Mesodermal cell (in vitro differentiated cells): ENCODE measurements around the gene NCKIPSD.

Source experiments
- H3K27ac ChIP-seq: 2 replicates; pipeline ENCODE4 v1.7.0; 2013; ENCODE audit warnings: mild to moderate bottlenecking, low read depth, low read length, moderate library complexity; ENCODE audit not compliant: severe bottlenecking
- H3K36me3 ChIP-seq: 2 replicates; pipeline ENCODE4 v1.7.1; 2013; ENCODE audit warnings: mild to moderate bottlenecking, low read length, moderate library complexity; ENCODE audit not compliant: control insufficient read depth, insufficient read depth
- H3K4me1 ChIP-seq: one replicate; pipeline ENCODE4 v1.7.1; 2013; ENCODE audit warnings: mild to moderate bottlenecking, low read length; ENCODE audit not compliant: insufficient read depth, control insufficient read depth, poor library complexity, severe bottlenecking
- H3K4me3 ChIP-seq: 2 replicates; pipeline ENCODE4 v1.7.0; 2013; ENCODE audit warnings: low read length, control low read depth, mild to moderate bottlenecking; ENCODE audit not compliant: insufficient read depth, poor library complexity, severe bottlenecking; ENCODE audit errors: extremely low read depth
- H3K9me3 ChIP-seq: 2 replicates; pipeline ENCODE4 v1.7.1; 2013; ENCODE audit warnings: mild to moderate bottlenecking, low read length, moderate library complexity; ENCODE audit not compliant: control insufficient read depth
- WGBS, 2 experiments: methylation state at CpG; one replicate each; pipeline ENCODE4 v1.1.5; 2013; ENCODE audit warnings: missing lambda C conversion rate in 2 of 2; ENCODE audit not compliant: insufficient coverage in 2 of 2; 5-methylcytosine and 5-hydroxymethylcytosine counted together

NCKIPSD gene

GRCh38 chr3:48716508-48716981, 30.8 kb upstream of the NCKIPSD start:
- H3K9me3 ChIP-seq: no peaks in the 10 kb centered on the region
- H3K27ac ChIP-seq: peak overlapping the region; percentile 97
- peak overlapping the region; percentile 98 for H3K4me3 ChIP-seq
- H3K36me3 ChIP-seq: peaks cover 38% of the 10 kb centered on the region
- peaks cover 10% of the 10 kb centered on the region for H3K4me1 ChIP-seq
- WGBS, 2 experiments: 0% methylated on average over 3 to 7 of the region's 16 CpGs

GRCh38 chr3:48715174-48715800, 29.6 kb upstream of the NCKIPSD start:
- peaks cover 10% of the 10 kb centered on the region for H3K4me1 ChIP-seq
- H3K27ac ChIP-seq: peak overlapping the region; percentile 23
- no peaks in the 10 kb centered on the region for H3K9me3 ChIP-seq
- peaks cover 50% of the 10 kb centered on the region for H3K36me3 ChIP-seq
- peak overlapping the region; percentile 98 for H3K4me3 ChIP-seq

- H3K9me3 ChIP-seq: no peaks in the 10 kb centered on the region
- no peak overlapping the region for H3K27ac ChIP-seq
- WGBS, 2 experiments: 100% methylated on average over 1 of the region's 2 CpGs; no CpG with 5 or more reads in 1 of the 2 experiments
- peaks cover 21% of the 10 kb centered on the region for H3K4me1 ChIP-seq
- H3K36me3 ChIP-seq: peaks cover 86% of the 10 kb centered on the region
- H3K4me3 ChIP-seq: no peak overlapping the region
These were observed 26.0 kb upstream of the NCKIPSD start for GRCh38 chr3:48711727-48712126.

GRCh38 chr3:48709051-48709461, 23.3 kb upstream of the NCKIPSD start:
- 94 to 98% methylated on average over 7 of the region's 7 CpGs for WGBS, 2 experiments
- H3K4me1 ChIP-seq: peaks cover 13% of the 10 kb centered on the region
- peak overlapping the region; percentile 45 for H3K27ac ChIP-seq
- H3K36me3 ChIP-seq: peaks cover 96% of the 10 kb centered on the region
- H3K4me3 ChIP-seq: no peak overlapping the region
- H3K9me3 ChIP-seq: no peaks in the 10 kb centered on the region

GRCh38 chr3:48708481-48708889, 22.8 kb upstream of the NCKIPSD start:
- no peak overlapping the region for H3K4me3 ChIP-seq
- no peaks in the 10 kb centered on the region for H3K9me3 ChIP-seq
- H3K36me3 ChIP-seq: peaks cover 94% of the 10 kb centered on the region
- WGBS, 2 experiments: 69 to 75% methylated on average over 2 of the region's 2 CpGs
- H3K4me1 ChIP-seq: peaks cover 13% of the 10 kb centered on the region
- H3K27ac ChIP-seq: peak overlapping the region; percentile 45

DNA sequence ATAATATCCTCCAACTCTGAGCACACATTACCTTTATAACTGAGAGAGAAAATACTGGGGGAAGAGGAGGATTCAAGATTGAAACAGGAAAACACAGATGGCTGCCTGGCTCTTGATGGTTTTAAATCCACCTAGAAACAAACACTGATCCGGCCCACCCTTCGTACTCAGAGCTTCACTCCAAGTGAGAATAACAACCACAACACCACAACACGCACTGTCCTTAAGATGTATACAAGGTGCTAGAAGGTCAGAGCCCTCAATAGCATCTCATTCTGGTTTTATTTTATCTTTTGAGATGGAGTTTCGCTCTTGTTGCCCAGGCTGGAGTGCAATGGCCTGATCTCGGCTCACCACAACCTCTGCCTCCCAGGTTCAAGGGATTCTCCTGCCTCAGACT, 21.4 kb upstream of the NCKIPSD start:
- Histone ChIP-seq H3K9me3 (no peaks in the 10 kb centered on the region), H3K4me1 (peaks cover 11% of the 10 kb centered on the region), H3K27ac (no peak overlapping the region), H3K36me3 (peaks cover 92% of the 10 kb centered on the region), H3K4me3 (no peak overlapping the region)
- WGBS, 2 experiments: 100% methylated on average over 2 to 3 of the region's 5 CpGs

DNA sequence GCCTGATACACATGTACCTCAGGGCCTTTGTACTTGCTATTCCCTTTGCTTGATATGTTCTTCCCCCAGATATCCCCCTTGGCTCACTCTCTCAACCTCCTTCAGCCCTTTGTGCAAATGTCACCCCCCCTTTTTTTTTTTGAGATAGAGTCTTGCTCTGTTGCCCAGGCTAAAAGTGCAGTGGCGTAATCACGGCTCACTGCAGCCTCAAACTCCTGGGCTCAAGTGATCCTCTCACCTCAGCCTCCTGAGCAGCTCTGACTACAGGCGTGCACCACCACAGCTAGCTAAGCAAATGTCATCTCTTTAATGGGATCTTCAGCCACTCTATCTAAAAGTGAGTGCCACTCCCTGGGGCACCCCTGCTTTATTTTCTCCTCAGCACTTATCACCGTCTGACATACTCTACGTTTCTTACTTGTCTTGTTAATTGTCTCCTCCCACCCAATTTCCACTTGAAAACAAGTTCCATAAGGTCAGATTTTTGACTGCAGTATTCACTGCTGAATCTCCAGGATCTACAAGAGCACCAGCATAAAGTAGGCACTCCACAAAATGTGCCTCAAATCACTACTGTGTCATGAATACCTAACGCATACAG, 16.7 kb upstream of the NCKIPSD start:
- WGBS, 2 experiments: 81 to 87% methylated on average over 5 of the region's 6 CpGs
- Histone ChIP-seq H3K36me3 (peaks cover 90% of the 10 kb centered on the region), H3K27ac (no peak overlapping the region), H3K4me1 (no peaks in the 10 kb centered on the region), H3K9me3 (no peaks in the 10 kb centered on the region), H3K4me3 (no peak overlapping the region)

GRCh38 chr3:48700731-48701405, 15.2 kb upstream of the NCKIPSD start:
- Histone ChIP-seq H3K4me3 (no peak overlapping the region), H3K4me1 (peaks cover 9% of the 10 kb centered on the region), H3K27ac (no peak overlapping the region), H3K36me3 (peaks cover 87% of the 10 kb centered on the region), H3K9me3 (no peaks in the 10 kb centered on the region)
- 95 to 97% methylated on average over 3 to 5 of the region's 11 CpGs for WGBS, 2 experiments

DNA sequence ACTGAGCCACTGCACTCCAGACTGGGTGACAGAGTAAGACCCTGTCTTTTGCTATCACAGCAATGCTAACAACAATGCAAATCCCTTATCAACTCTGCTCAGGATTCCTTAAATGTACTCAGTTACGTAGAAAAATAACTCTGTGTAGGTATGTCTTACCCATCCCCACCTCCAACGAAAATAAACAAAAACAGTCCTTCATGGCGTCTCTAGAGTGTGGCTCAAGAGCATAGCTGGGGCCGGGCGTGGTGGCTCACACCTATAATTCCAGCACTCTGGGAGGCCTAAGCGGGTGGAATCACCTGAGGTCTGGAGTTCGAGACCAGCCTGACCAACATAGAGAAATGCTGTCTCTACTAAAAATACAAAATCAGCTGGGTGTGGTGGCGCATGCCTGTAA, 13.2 kb upstream of the NCKIPSD start:
- WGBS, 2 experiments: 93 to 96% methylated on average over 3 to 7 of the region's 8 CpGs
- H3K9me3 ChIP-seq: no peaks in the 10 kb centered on the region
- H3K4me1 ChIP-seq: peaks cover 22% of the 10 kb centered on the region
- no peak overlapping the region for H3K4me3 ChIP-seq
- no peak overlapping the region for H3K27ac ChIP-seq
- peaks cover 89% of the 10 kb centered on the region for H3K36me3 ChIP-seq

- Histone ChIP-seq H3K4me1 (peaks cover 27% of the 10 kb centered on the region), H3K4me3 (no peak overlapping the region), H3K9me3 (no peaks in the 10 kb centered on the region), H3K27ac (no peak overlapping the region), H3K36me3 (peaks cover 94% of the 10 kb centered on the region)
- 100% methylated on average over 2 of the region's 3 CpGs; no CpG with 5 or more reads in 1 of the 2 experiments for WGBS, 2 experiments
These were observed 12.2 kb upstream of the NCKIPSD start for GRCh38 chr3:48697952-48698351.

GRCh38 chr3:48696601-48697000, 10.9 kb upstream of the NCKIPSD start:
- peaks cover 93% of the 10 kb centered on the region for H3K36me3 ChIP-seq
- H3K4me1 ChIP-seq: peaks cover 27% of the 10 kb centered on the region

More at GRCh38 chr3:48696601-48697000, 10.9 kb upstream of the NCKIPSD start:
- Histone ChIP-seq H3K27ac (peak overlapping the region; percentile 16), H3K4me3 (no peak overlapping the region), H3K9me3 (no peaks in the 10 kb centered on the region)
